CD4-positive, alpha-beta T cell treated with Interleukin-4 for 4 hours (primary cell): Measurements from ENCODE around the gene ZSWIM6.

Experiments used
- DNase-seq: peaks from one replicate; pipeline ENCODE4 v3.0.0-alpha.2; 2020

The ZSWIM6 gene

DNA sequence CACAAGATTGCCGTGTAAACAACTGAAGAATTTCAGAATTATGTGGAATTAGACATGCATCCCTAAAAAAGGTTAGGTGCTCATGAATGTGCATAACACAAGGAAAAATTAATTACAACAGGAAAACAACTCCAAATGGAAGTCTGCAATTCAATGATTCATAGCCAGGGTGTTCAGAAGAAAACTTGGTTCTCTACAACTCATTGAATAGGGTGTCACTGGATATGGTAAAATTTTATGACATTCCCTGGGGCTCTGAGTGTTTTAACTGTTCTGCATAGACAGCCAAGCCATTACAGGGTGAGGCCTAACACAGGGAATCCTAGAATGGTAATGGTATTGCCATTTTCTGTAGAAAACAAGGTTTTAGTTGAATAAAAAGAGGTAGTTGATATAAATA is 24.4 kb upstream of the ZSWIM6 start:
- DNase-seq: no peak

DNA sequence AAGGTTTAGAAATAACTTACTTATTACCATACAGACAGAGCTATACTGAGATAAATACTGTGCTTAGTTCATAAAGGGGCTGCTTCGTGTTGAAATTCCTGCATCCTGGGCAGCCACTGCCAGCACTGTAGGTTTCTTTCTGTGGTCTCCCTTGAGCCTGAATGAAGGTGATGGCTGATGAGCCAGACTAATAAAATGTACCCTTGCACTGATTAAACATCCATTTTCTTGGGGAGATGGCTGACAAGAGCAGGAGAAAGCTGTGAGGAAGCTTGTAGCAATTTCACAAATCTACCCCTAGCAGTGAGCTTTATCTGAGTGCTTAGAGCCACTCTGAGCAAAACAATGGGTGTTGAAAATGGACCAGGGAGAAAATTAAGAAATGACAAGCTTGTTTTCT is 23.3 kb upstream of the ZSWIM6 start:
- no peak for DNase-seq

DNA sequence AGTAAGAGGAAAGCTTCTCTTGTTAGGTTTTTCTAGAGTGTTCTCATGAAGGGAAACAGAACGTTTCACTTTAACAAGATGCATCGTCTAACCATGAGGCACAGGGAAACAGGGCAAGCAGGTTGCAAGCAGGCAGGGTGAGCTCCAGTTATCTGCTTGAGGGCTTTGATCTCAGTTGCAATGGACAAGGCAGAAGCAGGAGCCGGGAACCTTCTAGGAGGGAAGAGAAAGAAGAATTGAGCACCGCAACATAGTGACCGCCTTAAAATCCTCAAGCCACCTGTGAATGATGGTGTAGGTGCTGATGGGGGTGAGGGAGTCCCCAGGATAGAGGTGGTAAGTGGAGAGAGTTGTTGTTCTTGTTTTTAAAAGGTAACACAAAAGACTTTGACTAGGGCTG is 22.9 kb upstream of the ZSWIM6 start:
- DNase-seq: no peak

GRCh38 chr5:61311056-61311610 is 20.9 kb upstream of the ZSWIM6 start:
- DNase-seq: no peak

- no peak for DNase-seq
Measured at GRCh38 chr5:61311836-61312808, 19.9 kb upstream of the ZSWIM6 start.

- no peak for DNase-seq
Measured at GRCh38 chr5:61313960-61314681, 17.9 kb upstream of the ZSWIM6 start.

GRCh38 chr5:61318376-61318775 is 13.7 kb upstream of the ZSWIM6 start:
- DNase-seq: no peak

GRCh38 chr5:61319388-61320146 is 12.5 kb upstream of the ZSWIM6 start:
- DNase-seq: no peak

DNA sequence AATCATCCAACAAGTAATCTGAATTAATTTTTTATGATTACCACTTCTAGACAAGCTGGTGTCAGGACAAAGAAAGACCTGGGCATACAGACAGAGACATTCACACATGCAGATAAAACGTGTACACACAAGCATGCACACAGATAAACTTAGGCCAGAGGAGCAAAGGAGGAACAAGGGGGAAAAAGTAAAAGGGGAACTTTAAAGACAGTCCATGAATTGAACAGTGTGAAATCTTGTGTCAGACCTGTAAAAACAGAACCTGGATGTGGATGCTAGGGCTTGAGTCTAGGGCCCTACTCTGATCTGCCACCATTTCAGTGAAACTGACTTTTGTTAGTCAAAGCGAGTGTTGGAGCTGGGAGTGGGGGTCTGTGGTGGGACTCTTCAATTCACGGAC is 11.2 kb upstream of the ZSWIM6 start:
- DNase-seq: no peak

- DNase-seq: no peak
Measured at GRCh38 chr5:61321669-61322068, 10.4 kb upstream of the ZSWIM6 start.

GRCh38 chr5:61322738-61323725 is 9.0 kb upstream of the ZSWIM6 start:
- no peak for DNase-seq

- DNase-seq: peak; percentile 37
Measured at GRCh38 chr5:61327760-61328753, 4.0 kb upstream of the ZSWIM6 start.

DNA sequence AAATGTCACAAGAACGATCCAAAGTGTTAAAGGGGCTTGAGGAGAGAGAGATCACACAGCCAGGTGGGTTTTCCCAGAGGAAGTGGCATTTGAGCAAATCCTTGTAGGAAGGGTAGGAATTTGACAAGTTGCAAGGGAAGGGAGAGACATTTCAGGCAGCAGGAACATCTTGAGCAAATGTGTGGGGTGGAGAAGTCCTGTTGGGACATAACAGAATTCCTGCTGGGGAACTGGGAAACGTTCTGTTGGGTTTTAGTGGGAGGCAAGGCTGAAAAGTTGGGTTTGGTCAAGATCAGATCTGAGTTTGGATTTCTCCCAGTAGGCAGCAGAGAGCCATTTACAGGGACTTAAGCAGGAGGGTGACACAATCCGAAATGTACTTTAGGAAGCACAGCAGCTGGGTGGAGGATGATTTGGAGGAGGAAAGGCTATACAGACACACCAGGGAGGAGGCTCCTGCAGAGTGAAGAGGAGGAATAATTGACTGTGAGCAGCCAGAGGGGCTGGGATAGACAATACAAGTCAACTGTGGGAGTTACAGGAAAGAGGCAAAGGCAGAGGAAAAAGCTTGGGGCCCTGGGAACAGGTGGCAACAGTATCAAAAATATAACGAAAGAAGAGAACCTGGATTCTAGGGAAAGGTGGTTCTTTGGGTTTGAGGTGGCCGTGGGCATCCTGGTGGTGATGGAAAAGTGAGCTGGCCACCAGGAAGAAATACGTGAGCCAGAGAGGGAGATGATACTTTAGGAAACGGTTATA is 3.1 kb upstream of the ZSWIM6 start:
- DNase-seq: no peak

- peak; percentile 59 for DNase-seq
Measured at GRCh38 chr5:61329550-61330128, 2.4 kb upstream of the ZSWIM6 start.

DNA sequence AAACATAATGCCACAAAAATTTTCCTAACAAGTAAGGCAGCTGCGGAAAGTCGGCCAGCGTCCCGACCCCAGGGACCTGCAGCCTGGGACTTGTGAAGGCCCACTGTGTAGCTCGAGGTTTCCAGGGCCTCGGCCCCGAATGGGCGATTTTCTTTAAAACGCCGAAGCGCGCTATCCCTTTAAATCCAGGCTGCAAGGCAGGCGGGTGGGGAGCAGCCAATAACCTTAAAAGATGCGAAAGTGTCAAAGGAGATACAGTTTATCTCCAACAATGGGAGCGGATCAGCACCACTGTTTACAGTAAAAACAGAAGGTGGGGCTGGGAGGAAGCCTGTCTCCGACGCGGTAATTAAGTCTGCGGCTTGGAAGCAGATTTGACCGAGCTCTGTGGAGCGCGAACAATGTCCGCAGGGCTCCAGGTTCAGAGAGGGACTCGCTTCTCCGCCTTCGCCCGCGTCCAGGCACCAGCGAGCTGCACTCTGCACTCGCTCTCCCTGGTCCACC is 1.7 kb upstream of the ZSWIM6 start:
- DNase-seq: peak; percentile 24

GRCh38 chr5:61330845-61331406 is 1.1 kb upstream of the ZSWIM6 start:
- DNase-seq: peak; percentile 71

- DNase-seq: no peak
Measured at GRCh38 chr5:61332358-61332749, 296 bp downstream of the ZSWIM6 start.

GRCh38 chr5:61332851-61333320 is 828 bp downstream of the ZSWIM6 start:
- DNase-seq: no peak
